DND-41 (cell line): ENCODE results near the gene IMMP1L.

Source experiments
- ATAC-seq: fragments of 200-7000 bp; cut with Tn5 transposase; 3 replicates; pipeline ENCODE4 v1.9.1; 2021; ENCODE audit warnings: low read depth; ENCODE audit not compliant: insufficient read depth
- DNase-seq: peaks from one replicate; pipeline ENCODE4 v3.0.0-alpha.2; 2020
- H2AFZ ChIP-seq: 2 replicates; pipeline ENCODE4 v1.6.0; 2012; ENCODE audit warnings: low read depth, low read length
- H3K27ac ChIP-seq: 2 replicates; pipeline ENCODE4 v1.5.1; 2012; ENCODE audit warnings: low read length, inconsistent platforms
- H3K27me3 ChIP-seq: fragments of 200-600 bp; sonication (generic); 2 replicates; pipeline ENCODE4 v1.6.0; 2012; ENCODE audit warnings: low read length, mild to moderate bottlenecking, inconsistent platforms; ENCODE audit not compliant: insufficient read depth, poor library complexity
- H3K36me3 ChIP-seq: 2 replicates; pipeline ENCODE4 v1.5.1; 2012; ENCODE audit warnings: low read length, inconsistent platforms; ENCODE audit not compliant: insufficient read depth
- H3K4me1 ChIP-seq: 2 replicates; pipeline ENCODE4 v1.5.1; 2012; ENCODE audit warnings: mild to moderate bottlenecking, low read length; ENCODE audit not compliant: insufficient read depth
- H3K4me2 ChIP-seq: 2 replicates; pipeline ENCODE4 v1.6.0; 2012; ENCODE audit warnings: mild to moderate bottlenecking, moderate library complexity, low read length, inconsistent platforms; ENCODE audit not compliant: insufficient read depth
- H3K4me3 ChIP-seq, 2 experiments: fragments of 200-600 bp in 1 of 2; shearing (Covaris generic) in 1 of 2; 2 replicates each; pipeline ENCODE4 v1.5.1; 2012 to 2016; ENCODE audit warnings: inconsistent platforms in 2 of 2, low read length in 2 of 2, mild to moderate bottlenecking in 2 of 2, low read depth in 1 of 2, moderate library complexity in 1 of 2
- H3K79me2 ChIP-seq: 2 replicates; pipeline ENCODE4 v1.6.0; 2012; ENCODE audit warnings: low read length, inconsistent platforms; ENCODE audit not compliant: insufficient read depth
- H3K9ac ChIP-seq: 2 replicates; pipeline ENCODE4 v1.6.0; 2012; ENCODE audit warnings: low read depth, mild to moderate bottlenecking, inconsistent platforms, low read length, moderate library complexity
- H3K9me3 ChIP-seq: 2 replicates; pipeline ENCODE4 v1.5.1; 2012; ENCODE audit warnings: low read length, moderate library complexity, mild to moderate bottlenecking, inconsistent platforms; ENCODE audit not compliant: insufficient read depth, severe bottlenecking
- H4K20me1 ChIP-seq: 2 replicates; pipeline ENCODE4 v1.6.0; 2012; ENCODE audit warnings: low read length; ENCODE audit not compliant: insufficient read depth
- EZH2 ChIP-seq: IDR thresholded peaks from 3 replicates; pipeline ENCODE4 v1.6.1; 2012; ENCODE audit warnings: borderline replicate concordance, low read depth, mild to moderate bottlenecking, moderate library complexity, low read length, inconsistent platforms; ENCODE audit not compliant: severe bottlenecking
- TF ChIP-seq, protein P1 (sequence below): IDR thresholded peaks from 2 replicates; pipeline ENCODE4 v1.5.1; 2012; ENCODE audit warnings: borderline replicate concordance, low read length, moderate library complexity, mild to moderate bottlenecking; ENCODE audit not compliant: poor library complexity, severe bottlenecking; ENCODE audit errors: extremely low read depth

Gene IMMP1L

DNA sequence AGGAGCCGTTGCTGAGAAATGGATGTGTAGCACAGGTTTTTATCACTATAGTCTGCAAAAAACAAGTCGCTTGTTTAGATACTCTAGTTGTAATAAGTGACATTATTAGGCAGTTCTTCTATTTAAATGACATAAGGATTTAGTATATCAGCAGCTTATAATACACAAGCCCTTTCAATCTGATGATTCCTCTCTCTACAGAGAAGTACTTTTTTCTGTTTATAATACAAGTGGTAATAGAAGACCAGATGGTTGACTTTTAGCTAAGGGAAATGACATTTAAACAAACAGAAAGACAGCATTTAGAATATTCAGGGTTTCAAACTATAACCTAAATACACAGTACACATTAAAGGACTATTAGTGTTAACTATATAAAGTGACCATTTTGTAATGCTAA is 60.4 kb downstream of the IMMP1L start:
- H3K36me3 ChIP-seq: no peaks in the 10 kb centered on the region
- no peak for TF ChIP-seq EZH2
- TF ChIP-seq, protein P1, sequence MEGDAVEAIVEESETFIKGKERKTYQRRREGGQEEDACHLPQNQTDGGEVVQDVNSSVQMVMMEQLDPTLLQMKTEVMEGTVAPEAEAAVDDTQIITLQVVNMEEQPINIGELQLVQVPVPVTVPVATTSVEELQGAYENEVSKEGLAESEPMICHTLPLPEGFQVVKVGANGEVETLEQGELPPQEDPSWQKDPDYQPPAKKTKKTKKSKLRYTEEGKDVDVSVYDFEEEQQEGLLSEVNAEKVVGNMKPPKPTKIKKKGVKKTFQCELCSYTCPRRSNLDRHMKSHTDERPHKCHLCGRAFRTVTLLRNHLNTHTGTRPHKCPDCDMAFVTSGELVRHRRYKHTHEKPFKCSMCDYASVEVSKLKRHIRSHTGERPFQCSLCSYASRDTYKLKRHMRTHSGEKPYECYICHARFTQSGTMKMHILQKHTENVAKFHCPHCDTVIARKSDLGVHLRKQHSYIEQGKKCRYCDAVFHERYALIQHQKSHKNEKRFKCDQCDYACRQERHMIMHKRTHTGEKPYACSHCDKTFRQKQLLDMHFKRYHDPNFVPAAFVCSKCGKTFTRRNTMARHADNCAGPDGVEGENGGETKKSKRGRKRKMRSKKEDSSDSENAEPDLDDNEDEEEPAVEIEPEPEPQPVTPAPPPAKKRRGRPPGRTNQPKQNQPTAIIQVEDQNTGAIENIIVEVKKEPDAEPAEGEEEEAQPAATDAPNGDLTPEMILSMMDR: no peak
- no peaks in the 10 kb centered on the region for H3K9me3 ChIP-seq
- no peak overlapping the region for H3K9ac ChIP-seq
- no peak overlapping the region for H2AFZ ChIP-seq
- no peak overlapping the region for H3K4me2 ChIP-seq
- no peaks in the 10 kb centered on the region for H3K79me2 ChIP-seq
- DNase-seq (no peak), ATAC-seq (no peak)
- no peak overlapping the region for H3K27ac ChIP-seq
- H3K4me1 ChIP-seq: no peaks in the 10 kb centered on the region
- no peaks in the 10 kb centered on the region for H4K20me1 ChIP-seq
- H3K4me3 ChIP-seq: no peak overlapping the region
- no peaks in the 10 kb centered on the region for H3K27me3 ChIP-seq

DNA sequence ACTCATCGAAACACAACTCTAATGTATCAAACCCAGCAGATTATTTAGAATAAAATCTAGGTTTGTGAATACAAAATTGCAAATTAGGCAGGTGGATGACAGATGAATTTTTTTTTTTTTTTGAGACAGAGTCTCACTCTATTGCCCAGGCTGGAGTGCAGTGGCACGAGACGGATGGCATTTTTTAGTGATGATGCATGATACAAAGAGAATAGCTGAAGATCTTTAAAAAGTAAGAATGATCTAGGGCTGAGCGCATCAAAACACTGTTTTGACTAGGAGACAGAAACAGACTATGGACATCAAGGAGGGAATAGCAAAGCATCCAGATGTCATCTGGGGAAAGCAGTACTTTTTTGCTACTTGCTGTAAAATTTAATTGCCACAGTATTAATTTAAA is 63.8 kb downstream of the IMMP1L start:
- Histone ChIP-seq H3K4me2 (no peak overlapping the region), H2AFZ (no peak overlapping the region), H3K79me2 (no peaks in the 10 kb centered on the region), H3K27me3 (no peaks in the 10 kb centered on the region), H3K4me3 (no peak overlapping the region), H3K9ac (no peak overlapping the region), H3K27ac (no peak overlapping the region), H3K4me1 (no peaks in the 10 kb centered on the region), H3K36me3 (no peaks in the 10 kb centered on the region), H4K20me1 (0 out of 2 replicates have a peak, but pooled peaks cover 3% of the 10 kb centered on the region), H3K9me3 (no peaks in the 10 kb centered on the region)
- no peak for DNase-seq
- no peak for ATAC-seq
- no peak for TF ChIP-seq EZH2
- TF ChIP-seq, protein P1: no peak

DNA sequence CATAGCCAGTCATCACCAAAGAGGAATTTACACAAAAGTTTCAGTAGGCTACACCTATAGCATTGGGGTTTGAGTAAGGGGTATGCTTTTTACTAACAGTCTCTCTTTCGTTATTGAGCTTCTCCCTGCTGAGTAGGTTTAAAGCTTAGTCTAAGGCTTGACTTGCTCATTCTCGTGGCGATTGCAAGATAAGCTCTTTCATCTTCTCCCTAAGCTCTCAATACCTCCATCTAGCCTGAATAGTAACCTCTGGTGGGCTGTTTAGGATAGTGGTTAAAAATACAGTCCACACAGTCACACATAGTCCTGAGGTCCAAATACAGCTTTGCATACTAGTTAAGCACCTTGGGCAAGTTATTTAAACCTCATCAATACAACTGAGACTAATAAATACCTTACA is 65.6 kb downstream of the IMMP1L start:
- ATAC-seq: no peak
- TF ChIP-seq, protein P1: no peak
- no peak for TF ChIP-seq EZH2
- H3K27ac ChIP-seq: no peak overlapping the region

DNA sequence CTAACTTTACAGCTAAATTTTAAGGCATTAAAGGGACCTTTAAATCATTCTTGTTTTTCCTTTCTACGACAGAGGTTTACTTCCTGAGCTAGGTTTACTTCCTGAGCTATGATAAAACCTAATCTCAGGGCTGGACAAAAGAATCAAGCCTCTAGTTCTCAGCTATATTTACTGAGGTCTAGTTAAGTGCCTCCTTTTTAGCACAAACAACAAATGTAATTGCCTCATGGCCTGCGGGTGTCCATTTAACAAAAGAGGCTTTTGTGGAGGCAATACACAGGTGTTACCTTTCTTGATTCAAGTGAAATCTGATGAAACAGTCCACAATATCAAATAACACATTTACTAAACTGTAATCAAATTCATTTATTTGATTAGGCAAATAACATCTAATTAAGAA is 67.3 kb downstream of the IMMP1L start:
- no peak for TF ChIP-seq EZH2
- TF ChIP-seq, protein P1: no peak
- Histone ChIP-seq H3K4me3 (no peak overlapping the region), H3K9me3 (no peaks in the 10 kb centered on the region), H3K4me2 (no peak overlapping the region), H4K20me1 (0 out of 2 replicates have a peak, but pooled peaks cover 3% of the 10 kb centered on the region), H3K9ac (no peak overlapping the region), H3K27me3 (no peaks in the 10 kb centered on the region), H3K4me1 (0 out of 2 replicates have a peak, but pooled peaks cover 3% of the 10 kb centered on the region), H3K27ac (no peak overlapping the region), H2AFZ (no peak overlapping the region), H3K79me2 (no peaks in the 10 kb centered on the region), H3K36me3 (no peaks in the 10 kb centered on the region)
- ATAC-seq (no peak), DNase-seq (no peak)

More for the DNA sequence above, 65.6 kb downstream of the IMMP1L start:
- no peak overlapping the region for H3K4me3 ChIP-seq
- H3K9ac ChIP-seq: no peak overlapping the region
- no peak for DNase-seq
- H3K4me1 ChIP-seq: no peaks in the 10 kb centered on the region
- no peaks in the 10 kb centered on the region for H3K27me3 ChIP-seq
- H3K36me3 ChIP-seq: no peaks in the 10 kb centered on the region
- no peaks in the 10 kb centered on the region for H3K79me2 ChIP-seq
- H3K9me3 ChIP-seq: no peaks in the 10 kb centered on the region
- H4K20me1 ChIP-seq: 0 out of 2 replicates have a peak, but pooled peaks cover 3% of the 10 kb centered on the region
- no peak overlapping the region for H2AFZ ChIP-seq
- no peak overlapping the region for H3K4me2 ChIP-seq
